SW480 (cell line): ENCODE measurements around the gene MSL1.

ENCODE experiments used
- DNase-seq: peaks from one replicate; pipeline ENCODE4 v3.0.0-alpha.2; 2016; ENCODE audit warnings: low spot score

Gene MSL1

GRCh38 chr17:40104594-40105486, 16.9 kb upstream of the MSL1 start:
- no peak for DNase-seq

GRCh38 chr17:40105861-40106759, 15.7 kb upstream of the MSL1 start:
- no peak for DNase-seq

GRCh38 chr17:40106760-40107521, 14.8 kb upstream of the MSL1 start:
- no peak for DNase-seq

GRCh38 chr17:40107522-40108174, 14.1 kb upstream of the MSL1 start:
- DNase-seq, result no peak

GRCh38 chr17:40108970-40109824, 12.6 kb upstream of the MSL1 start:
- no peak for DNase-seq

GRCh38 chr17:40110026-40110845, 11.5 kb upstream of the MSL1 start:
- no peak for DNase-seq

GRCh38 chr17:40111221-40112128, 10.3 kb upstream of the MSL1 start:
- peak; percentile 93 for DNase-seq

- DNase-seq, result no peak
Measured at GRCh38 chr17:40112191-40112711, 9.5 kb upstream of the MSL1 start.

- DNase-seq, result no peak
Measured at GRCh38 chr17:40112718-40113109, 9.1 kb upstream of the MSL1 start.

- peak; percentile 96 for DNase-seq
Measured at GRCh38 chr17:40113110-40113906, 8.5 kb upstream of the MSL1 start.

- DNase-seq, result no peak
Measured at GRCh38 chr17:40113907-40114245, 7.9 kb upstream of the MSL1 start.

GRCh38 chr17:40115101-40115436, 6.7 kb upstream of the MSL1 start:
- no peak for DNase-seq

GRCh38 chr17:40122136-40122998, 596 bp downstream of the MSL1 start:
- no peak for DNase-seq

GRCh38 chr17:40122999-40123810, 1.4 kb downstream of the MSL1 start:
- DNase-seq, result peak; percentile 47

- no peak for DNase-seq
Measured at GRCh38 chr17:40123811-40124114, 2.0 kb downstream of the MSL1 start.
